ENCODE measurements around the gene BMP7. TPM values are rescaled to one million over a fixed set of nuclear protein-coding genes. Genes with fewer than 3 reads are reported as not detected.

Gene BMP7
- polyA plus RNA-seq: 1.8 and 3.1 TPM in 2 replicates

DNA sequence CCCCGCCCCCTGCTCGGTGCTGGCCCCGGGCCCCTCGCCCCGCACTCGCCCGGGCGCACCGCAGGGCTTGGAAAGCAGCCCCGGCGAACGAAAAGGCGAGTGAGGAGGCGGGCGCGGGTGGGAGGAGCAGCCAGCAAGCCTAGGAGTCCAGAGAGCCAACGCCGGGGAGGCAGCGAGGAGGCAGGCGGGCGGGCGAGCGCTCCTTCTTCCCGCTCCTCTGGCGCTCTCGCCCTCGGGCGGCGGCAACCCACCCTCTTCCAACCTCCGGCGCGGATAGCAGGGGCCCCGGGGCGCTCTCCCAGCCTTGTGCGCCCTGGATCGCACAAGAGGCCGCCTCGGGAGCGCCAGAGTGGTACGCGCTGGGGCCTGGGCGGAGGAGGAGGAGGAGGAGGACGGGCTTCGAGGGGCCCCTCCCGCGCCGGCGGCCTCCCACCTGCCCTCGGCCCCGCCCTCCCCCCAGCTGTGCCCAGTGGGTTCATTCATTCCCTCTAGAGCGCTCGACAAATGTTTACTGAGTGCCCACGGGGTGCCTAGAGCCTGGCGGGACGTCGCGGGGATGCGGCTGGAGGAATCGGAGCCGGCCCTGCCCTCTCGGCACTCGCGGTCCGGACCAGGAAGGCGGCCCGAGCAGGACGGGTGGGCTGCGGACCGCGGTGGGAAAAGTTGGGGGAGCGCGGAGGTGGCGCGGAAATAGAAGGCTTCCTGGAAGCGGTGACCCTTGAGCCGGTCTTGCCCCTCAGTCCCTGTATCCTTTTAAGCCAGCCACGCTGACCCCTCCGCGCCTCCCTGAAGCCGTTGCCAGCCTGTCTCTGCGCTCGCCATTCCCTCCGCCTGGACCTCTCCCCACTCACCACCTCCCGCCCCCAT is at the start of gene BMP7:
Gene BMP7 (minus strand): TSS at position 351 of the 867 bp plus-strand sequence. CDS start 519 bp downstream, outside the sequence.

Other genes with a start within 250 kb of the BMP7 start
- not detected in 2 replicates for gene SPO11, start 63.2 kb upstream of the BMP7 start, polyA plus RNA-seq
- 17.9 and 24.6 TPM in 2 replicates for gene RAE1, start 84.6 kb upstream of the BMP7 start, polyA plus RNA-seq
- 0.25 TPM in 1 of 2 replicates, not detected in the other for gene RBM38, start 124.8 kb upstream of the BMP7 start, polyA plus RNA-seq

Data from Purkinje cell (primary cell).